GM12878 (cell line): ENCODE measurements around the gene ADA. TPM values are rescaled to one million over a fixed set of nuclear protein-coding genes. Genes with fewer than 3 reads are reported as not detected.

Source experiments
- ATAC-seq: fragments of 200-7000 bp; cut with Tn5 transposase; 3 replicates; pipeline ENCODE4 v1.9.1; 2020; ENCODE audit warnings: mild to moderate bottlenecking, moderate library complexity
- BruUV-seq: library from RNA; stranded (reverse); fragments of 400-500 nt; replicated peaks from 2 replicates; lab custom pipeline; 2021; lab: Mats Ljungman, UMichigan
- CTCF ChIA-PET: fragments of 300-600 bp; sonication (Branson Sonifier 250); formaldehyde crosslinking; extraction: SDS; loops from one replicate; lab custom pipeline; 2021; ENCODE audit warnings: inconsistent platforms; lab: Yijun Ruan, JAX
- POLR2A ChIA-PET: fragments of 350-600 bp; formaldehyde crosslinking; extraction: SDS; loops from one replicate; lab custom pipeline; 2021; ENCODE audit warnings: inconsistent platforms; lab: Charles Lee
- RAD21 ChIA-PET: fragments of 300-600 bp; sonication (Branson Sonifier 250); formaldehyde crosslinking; loops from one replicate; lab custom pipeline; 2023; ENCODE audit warnings: antibody characterized with exemption; ENCODE audit not compliant: unreplicated experiment; lab: Charles Lee
- SMC1A ChIA-PET: fragments of 300-600 bp; sonication (Branson Sonifier 250); formaldehyde crosslinking; loops from one replicate; lab custom pipeline; 2023; ENCODE audit not compliant: unreplicated experiment, uncharacterized antibody; lab: Charles Lee
- DNase-seq: peaks from one replicate; pipeline ENCODE4 v3.0.0-alpha.2; 2011; ENCODE audit warnings: low read depth, low spot score
- FAIRE-seq: peaks from 3 replicates; lab custom pipeline; 2011; peaks lifted over from hg19 to GRCh38; lab: Jason Lieb, UNC
- H2AFZ ChIP-seq: 2 replicates; pipeline ENCODE4 v1.6.0; 2011; ENCODE audit warnings: low read depth, low read length, control low read depth; ENCODE audit not compliant: control insufficient read depth
- H3K27ac ChIP-seq: 2 replicates; pipeline ENCODE4 v1.5.1; 2011; ENCODE audit warnings: control low read depth; ENCODE audit not compliant: control insufficient read depth, insufficient read depth
- H3K27me3 ChIP-seq, 2 experiments: replicated peaks in 1 of 2; 2 replicates each; pipeline versions ENCODE4 v1.6.0 to v1.6.1; 2011; ENCODE audit warnings: low read length in 1 of 2; ENCODE audit not compliant: control insufficient read depth in 2 of 2, insufficient read depth in 2 of 2
- H3K36me3 ChIP-seq, 2 experiments: 2 replicates each; pipeline ENCODE4 v1.5.1; 2011; ENCODE audit warnings: low read length in 1 of 2; ENCODE audit not compliant: control insufficient read depth in 2 of 2, insufficient read depth in 2 of 2
- H3K4me1 ChIP-seq: 2 replicates; pipeline ENCODE4 v1.6.1; 2011; ENCODE audit warnings: mild to moderate bottlenecking, low read length, moderate library complexity, mixed read lengths; ENCODE audit not compliant: control insufficient read depth, insufficient read depth
- H3K4me2 ChIP-seq: 2 replicates; pipeline ENCODE4 v1.6.0; 2011; ENCODE audit warnings: control low read depth; ENCODE audit not compliant: control insufficient read depth, insufficient read depth
- H3K4me3 ChIP-seq: fragments of 200-600 bp; sonication (generic); 2 replicates; pipeline ENCODE4 v1.5.1; 2016
- H3K79me2 ChIP-seq: 2 replicates; pipeline ENCODE4 v1.6.0; 2011; ENCODE audit warnings: low read length; ENCODE audit not compliant: control insufficient read depth, insufficient read depth
- H3K9ac ChIP-seq: 2 replicates; pipeline ENCODE4 v1.8.0; 2011; ENCODE audit warnings: low read length, control low read depth, mixed read lengths; ENCODE audit not compliant: control insufficient read depth, insufficient read depth
- H3K9me3 ChIP-seq: replicated peaks from 3 replicates; pipeline ENCODE4 v1.5.1; 2011; ENCODE audit warnings: mild to moderate bottlenecking, low read length; ENCODE audit not compliant: control insufficient read depth, insufficient read depth
- H4K20me1 ChIP-seq: 2 replicates; pipeline ENCODE4 v1.6.0; 2011; ENCODE audit not compliant: control insufficient read depth, insufficient read depth
- JUND ChIP-seq: IDR thresholded peaks from 2 replicates; pipeline ENCODE4 v1.6.1; 2012; ENCODE audit warnings: low read depth, mild to moderate bottlenecking, low read length, improper control_type of control experiment, moderate library complexity
- NBN ChIP-seq: fragments of 450-650 bp; IDR thresholded peaks from 2 replicates; pipeline ENCODE4 v1.6.1; 2016
- PKNOX1 ChIP-seq: fragments of 450-650 bp; IDR thresholded peaks from 2 replicates; pipeline ENCODE4 v1.6.1; 2016; ENCODE audit warnings: mild to moderate bottlenecking
- WGBS: methylation state at CpG from one replicate; pipeline ENCODE4 v1.1.6; 2016; ENCODE audit warnings: low lambda C conversion rate; ENCODE audit not compliant: insufficient replicate concordance, insufficient coverage; ENCODE audit errors: missing lambda C conversion rate; 5-methylcytosine and 5-hydroxymethylcytosine counted together
- in situ Hi-C: fragments of 300-500 bp; cut with MboI; formaldehyde crosslinking; loops from 9 replicates; pipeline ENCODE4 v1.14.3; 2018; ENCODE audit warnings: mixed read lengths
- intact Hi-C: fragments of 100-400 bp; cut with micrococcal nuclease; formaldehyde crosslinking; loops from one replicate; pipeline ENCODE4 v1.14.2; 2022; ENCODE audit not compliant: unreplicated experiment
- polyA plus RNA-seq, 11 experiments: library from polyadenylated mRNA; depleted of rRNA in 4 of 11; unstranded in 6 of 11; stranded (reverse) in 5 of 11; fragments of >200 nt; fragmentation: Nextera tagmentation in 4 of 11; fragmentation: Illumina TruSeq in 1 of 11; extraction: Ambion mirVana in 4 of 11; extraction: Trizol in 1 of 11; gene quantifications; 1 replicate in 1 of 11; 2 replicates in 10 of 11; pipeline versions ENCODE4 v1.2.1 to v1.2.3, GENCODE V29; 2011 to 2016; ENCODE audit warnings: inconsistent platforms in 2 of 11, missing spikeins in 2 of 11, low read depth in 1 of 11
- total RNA-seq, 4 experiments: library from RNA; depleted of rRNA in 3 of 4; stranded (reverse); fragments of >200 nt in 3 of 4; fragmentation: Illumina TruSeq in 1 of 4; extraction: Trizol in 1 of 4; gene quantifications; 2 replicates each; pipeline versions ENCODE4 v1.2.1 to v1.2.3, GENCODE V29; 2013 to 2021

The ADA gene
- total and polyA plus RNA-seq, 10 of the 15 experiments (the other 5 are each of a cell fraction or from before 2014, with no cell fraction given), result 40.9 to 217 (median 90.8) TPM

GRCh38 chr20:44650771-44651433 is 597 bp downstream of the ADA start (continued):
- 0 out of 2 replicates have a peak, but pooled peaks have one; percentile 46 for TF ChIP-seq NBN

- peaks cover 53% of the 10 kb centered on the region for H3K79me2 ChIP-seq
- H3K4me3 ChIP-seq, result peak overlapping the region; percentile 95
- WGBS, result 96% methylated on average over 6 of the region's 6 CpGs
- H3K27me3 ChIP-seq, result no peaks in the 10 kb centered on the region
- no peak overlapping the region; the same call in 1 of the 2 replicates for H3K9ac ChIP-seq
- H3K9me3 ChIP-seq, result no peaks in the 10 kb centered on the region; the same call in 2 of the 3 replicates
- in situ Hi-C loops, result no loop called here
- TF ChIP-seq PKNOX1 (0 out of 2 replicates have a peak, but pooled peaks have one; percentile 31), JUND (no peak)
- ChIA-PET RAD21 (interaction anchor here (0.6 to 5.1 kb wide), 15 partner anchors 12 to 174 kb away, joined by 3 to 55 read pairs (median 4); partner anchors contain the start of genes PKIG and TTPAL), CTCF (interaction anchor here (0.7 to 8.5 kb wide), 13 partner anchors 16 to 433 kb away, joined by 3 to 134 read pairs (median 4); partner anchors contain the start of gene PKIG), SMC1A (interaction anchor here (0.6 to 4.3 kb wide), 14 partner anchors 7 to 174 kb away, joined by 3 to 47 read pairs (median 6); partner anchors contain the start of gene TTPAL), POLR2A (interaction anchor here (1.0 to 2.5 kb wide), 9 partner anchors 7 to 175 kb away, joined by 3 to 18 read pairs (median 3); partner anchors contain the start of gene PKIG)
- peaks cover 57% of the 10 kb centered on the region for H3K4me1 ChIP-seq
- FAIRE-seq (no peak), DNase-seq (no peak), ATAC-seq (no peak)
- H3K4me2 ChIP-seq, result peak overlapping the region; percentile 96
- no peaks in the 10 kb centered on the region for H4K20me1 ChIP-seq
- TSS peak; percentile 49 for BruUV-seq
- no peak overlapping the region for H2AFZ ChIP-seq
- H3K27ac ChIP-seq, result peak overlapping the region; percentile 83; the same call in 1 of the 2 replicates
- intact Hi-C loops, result no loop called here
- H3K36me3 ChIP-seq, result no peaks in the 10 kb centered on the region
Measured at GRCh38 chr20:44649976-44650375, 1.5 kb downstream of the ADA start.
